Type B pancreatic cell (in vitro differentiated cells): Measurements from ENCODE around the gene NOL4L. TPM values are rescaled to one million over a fixed set of nuclear protein-coding genes. Genes with fewer than 3 reads are reported as not detected.

Source experiments
- DNase-seq: peaks from one replicate; pipeline ENCODE4 v3.0.0; 2021; ENCODE audit warnings: mixed read lengths; ENCODE audit not compliant: unreplicated experiment; ENCODE audit errors: extremely low spot score
- H3K27ac Mint-ChIP-seq: 2 replicates; pipeline ENCODE4 v1.8.0; 2021; ENCODE audit warnings: mild to moderate bottlenecking, mixed read lengths
- H3K27me3 Mint-ChIP-seq: 2 replicates; pipeline ENCODE4 v1.8.0; 2021; ENCODE audit warnings: mixed read lengths
- H3K36me3 Mint-ChIP-seq: 2 replicates; pipeline ENCODE4 v1.8.0; 2021; ENCODE audit warnings: mixed read lengths
- H3K4me1 Mint-ChIP-seq: one replicate; pipeline ENCODE4 v1.8.0; 2021; ENCODE audit warnings: mixed read lengths; ENCODE audit not compliant: unreplicated experiment
- H3K4me3 Mint-ChIP-seq: 2 replicates; pipeline ENCODE4 v1.8.0; 2021; ENCODE audit warnings: mild to moderate bottlenecking, mixed read lengths
- H3K9me3 Mint-ChIP-seq: 2 replicates; pipeline ENCODE4 v1.8.0; 2021; ENCODE audit warnings: mixed read lengths
- total RNA-seq: library from RNA; stranded (reverse); gene quantifications from 2 replicates; pipeline ENCODE4 v1.2.1, GENCODE V29; 2021; ENCODE audit warnings: low replicate concordance
- TF ChIP-seq, protein P1 (sequence below): fragments of 200-600 bp; sonication (generic); conservative IDR thresholded peaks from 2 replicates; pipeline ENCODE4 v1.5.0; 2021; ENCODE audit warnings: antibody characterized with exemption, mild to moderate bottlenecking

NOL4L gene
- total RNA-seq, 1 donor from 2014 or later: 44.5 TPM

DNA sequence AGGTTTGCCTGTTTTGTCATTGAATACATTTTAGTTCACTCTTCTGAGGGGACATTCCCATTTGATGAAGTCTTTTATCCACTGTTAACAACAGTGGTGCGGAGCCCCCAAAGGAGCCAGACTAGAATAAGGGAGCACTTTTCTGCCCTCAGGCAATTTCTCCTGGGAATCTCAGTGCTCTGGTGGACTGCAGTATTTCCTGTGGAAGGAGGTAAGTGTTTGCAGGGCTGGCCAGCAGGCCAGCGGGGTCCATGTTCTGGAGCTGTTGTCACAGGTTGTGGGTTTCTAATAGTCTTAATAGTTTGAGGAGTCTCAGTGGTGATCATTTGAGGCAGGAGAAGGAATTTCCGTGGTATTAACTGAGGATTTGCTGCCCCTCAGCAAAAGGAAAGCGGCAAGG, 143.5 kb downstream of the NOL4L start:
- no peak overlapping the region for H3K27ac Mint-ChIP-seq
- H3K4me3 Mint-ChIP-seq: no peak overlapping the region

DNA sequence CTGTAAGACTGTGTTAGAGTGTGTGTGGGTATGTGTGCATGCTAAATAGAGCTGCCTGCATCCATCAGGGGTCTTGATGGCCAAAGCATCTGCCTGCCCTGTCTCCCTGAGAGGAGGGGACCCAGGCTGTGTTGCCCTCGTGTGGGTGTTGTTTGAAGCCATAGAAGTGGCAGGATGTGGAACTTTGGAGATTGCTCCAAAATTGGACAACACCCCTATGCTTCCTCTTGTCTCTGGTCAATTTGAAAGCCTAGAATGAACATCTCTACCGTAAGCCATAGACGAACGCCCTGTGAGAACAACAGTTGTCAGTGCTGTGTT, 144.4 kb downstream of the NOL4L start:
- H3K9me3 Mint-ChIP-seq: no peaks in the 10 kb centered on the region
- no peak overlapping the region for H3K4me3 Mint-ChIP-seq
- peak; percentile 39 for DNase-seq
- H3K27me3 Mint-ChIP-seq: no peaks in the 10 kb centered on the region
- TF ChIP-seq, protein P1, sequence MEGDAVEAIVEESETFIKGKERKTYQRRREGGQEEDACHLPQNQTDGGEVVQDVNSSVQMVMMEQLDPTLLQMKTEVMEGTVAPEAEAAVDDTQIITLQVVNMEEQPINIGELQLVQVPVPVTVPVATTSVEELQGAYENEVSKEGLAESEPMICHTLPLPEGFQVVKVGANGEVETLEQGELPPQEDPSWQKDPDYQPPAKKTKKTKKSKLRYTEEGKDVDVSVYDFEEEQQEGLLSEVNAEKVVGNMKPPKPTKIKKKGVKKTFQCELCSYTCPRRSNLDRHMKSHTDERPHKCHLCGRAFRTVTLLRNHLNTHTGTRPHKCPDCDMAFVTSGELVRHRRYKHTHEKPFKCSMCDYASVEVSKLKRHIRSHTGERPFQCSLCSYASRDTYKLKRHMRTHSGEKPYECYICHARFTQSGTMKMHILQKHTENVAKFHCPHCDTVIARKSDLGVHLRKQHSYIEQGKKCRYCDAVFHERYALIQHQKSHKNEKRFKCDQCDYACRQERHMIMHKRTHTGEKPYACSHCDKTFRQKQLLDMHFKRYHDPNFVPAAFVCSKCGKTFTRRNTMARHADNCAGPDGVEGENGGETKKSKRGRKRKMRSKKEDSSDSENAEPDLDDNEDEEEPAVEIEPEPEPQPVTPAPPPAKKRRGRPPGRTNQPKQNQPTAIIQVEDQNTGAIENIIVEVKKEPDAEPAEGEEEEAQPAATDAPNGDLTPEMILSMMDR: no peak
- peaks cover 41% of the 10 kb centered on the region for H3K36me3 Mint-ChIP-seq
- peaks cover 19% of the 10 kb centered on the region for H3K4me1 Mint-ChIP-seq
- no peak overlapping the region for H3K27ac Mint-ChIP-seq

More for the DNA sequence above, 143.5 kb downstream of the NOL4L start:
- peaks cover 41% of the 10 kb centered on the region for H3K36me3 Mint-ChIP-seq
- H3K4me1 Mint-ChIP-seq: peaks cover 19% of the 10 kb centered on the region
- TF ChIP-seq, protein P1: no peak
- H3K9me3 Mint-ChIP-seq: no peaks in the 10 kb centered on the region
- peak; percentile 62 for DNase-seq
- no peaks in the 10 kb centered on the region for H3K27me3 Mint-ChIP-seq

DNA sequence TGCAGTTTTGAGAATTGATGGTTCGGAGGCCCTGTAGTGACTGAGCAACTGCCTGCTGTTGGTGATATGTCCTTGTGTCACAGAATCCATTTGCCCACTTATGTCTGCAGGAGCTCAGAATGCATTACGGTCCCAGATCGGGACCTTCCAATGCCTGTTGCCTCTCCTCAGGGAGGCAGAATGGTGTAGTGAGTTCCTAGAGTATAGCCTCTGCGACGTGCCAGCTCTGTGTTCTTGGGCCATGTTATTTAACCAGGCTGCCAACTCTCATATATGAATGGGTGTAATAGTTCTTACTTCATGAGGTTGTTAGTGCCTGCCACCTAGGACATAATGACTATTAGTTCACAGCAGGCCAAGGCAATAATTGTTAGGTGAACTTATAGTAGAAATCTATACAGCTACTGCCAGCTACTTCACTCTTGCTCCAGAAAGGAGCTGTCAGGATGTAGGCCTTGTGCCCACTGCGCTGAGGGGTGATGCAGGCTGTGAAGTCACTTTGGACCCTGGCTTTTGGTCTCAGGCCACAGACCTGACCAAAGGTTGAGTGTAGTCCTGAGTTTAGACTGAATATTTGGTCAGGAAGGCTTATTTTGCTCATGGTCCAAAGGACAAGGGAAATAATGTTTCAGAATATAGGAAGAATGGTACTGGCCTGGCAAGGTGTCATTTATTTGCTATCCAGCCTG, 144.9 kb downstream of the NOL4L start:
- Mint-ChIP-seq H3K27ac (no peak overlapping the region), H3K4me1 (peaks cover 15% of the 10 kb centered on the region), H3K36me3 (peaks cover 37% of the 10 kb centered on the region), H3K4me3 (no peak overlapping the region), H3K9me3 (no peaks in the 10 kb centered on the region), H3K27me3 (no peaks in the 10 kb centered on the region)
- TF ChIP-seq, protein P1: no peak
- DNase-seq: peak; percentile 47

DNA sequence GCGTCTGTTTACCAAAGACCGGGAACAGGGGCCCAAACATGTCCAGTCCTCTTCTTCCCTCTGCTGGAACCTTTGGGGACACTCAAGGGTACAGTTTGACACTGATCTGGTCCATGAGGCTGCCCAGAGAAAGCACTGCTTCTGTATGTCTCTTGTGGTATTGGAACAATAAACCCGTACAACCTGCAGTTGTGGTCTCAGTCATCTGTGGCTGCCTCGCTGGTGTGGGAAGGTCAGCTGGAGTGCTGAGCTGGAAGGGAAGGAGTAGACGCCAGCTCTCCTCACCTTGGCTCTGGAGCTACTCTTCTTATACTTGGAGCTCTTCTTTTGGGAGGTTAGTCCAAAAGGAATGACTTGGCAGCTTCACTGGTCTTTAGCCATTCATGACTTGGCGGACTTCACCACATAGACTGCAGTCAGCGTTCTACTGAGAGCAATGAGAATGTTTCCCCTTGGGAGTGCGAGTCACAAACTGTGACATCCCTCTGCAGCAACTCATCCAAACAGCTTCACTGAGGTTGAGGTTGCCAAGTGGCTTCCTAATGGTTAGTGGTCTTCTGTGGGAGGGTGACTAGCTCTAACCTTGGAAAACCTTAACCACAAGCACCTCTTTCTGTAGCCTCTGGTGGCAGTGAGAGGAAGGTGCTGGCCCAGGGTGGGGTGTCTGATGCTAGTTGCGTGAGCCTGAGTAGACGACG, 145.9 kb downstream of the NOL4L start:
- Mint-ChIP-seq H3K27me3 (no peaks in the 10 kb centered on the region), H3K9me3 (no peaks in the 10 kb centered on the region), H3K36me3 (peaks cover 35% of the 10 kb centered on the region), H3K4me3 (no peak overlapping the region), H3K27ac (no peak overlapping the region), H3K4me1 (peaks cover 12% of the 10 kb centered on the region)
- TF ChIP-seq, protein P1: no peak
- peak; percentile 54 for DNase-seq

DNA sequence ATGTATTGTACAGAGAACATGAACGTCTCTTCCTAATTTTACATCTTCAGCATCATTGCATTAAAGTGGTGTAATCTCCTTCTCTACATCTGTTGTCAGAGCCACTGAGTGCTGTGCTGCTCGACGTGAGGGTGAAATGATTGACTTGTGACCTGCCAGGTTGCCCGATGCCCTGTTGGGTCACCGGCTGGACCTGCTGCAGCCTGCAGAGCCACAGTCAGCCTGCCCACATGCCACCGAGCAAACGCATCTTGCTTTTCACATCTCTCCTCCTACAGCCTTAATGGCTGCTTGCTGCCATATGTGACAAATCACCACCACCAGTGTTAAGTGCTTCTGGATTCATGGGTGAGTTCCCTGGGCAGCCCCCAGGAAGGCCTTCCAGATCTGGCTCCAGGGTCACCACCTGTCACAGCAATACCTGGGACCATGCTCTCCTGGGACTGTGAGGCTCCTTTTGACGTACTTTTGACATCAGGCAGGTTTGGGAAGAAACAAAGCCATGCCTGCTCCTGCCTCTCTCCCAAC, 146.7 kb downstream of the NOL4L start:
- H3K27ac Mint-ChIP-seq: no peak overlapping the region
- peaks cover 12% of the 10 kb centered on the region for H3K4me1 Mint-ChIP-seq
- no peak for DNase-seq
- H3K36me3 Mint-ChIP-seq: peaks cover 41% of the 10 kb centered on the region
- no peaks in the 10 kb centered on the region for H3K27me3 Mint-ChIP-seq
- no peak overlapping the region for H3K4me3 Mint-ChIP-seq
- TF ChIP-seq, protein P1: no peak
- no peaks in the 10 kb centered on the region for H3K9me3 Mint-ChIP-seq
